GM18951 (cell line): ENCODE measurements around the gene MINDY3.

ENCODE experiments used
- POLR2A ChIP-seq: IDR thresholded peaks from 4 replicates; pipeline ENCODE4 v1.6.1; 2011; ENCODE audit warnings: mild to moderate bottlenecking; ENCODE audit not compliant: insufficient read length, insufficient read depth; ENCODE audit errors: extremely low read depth
- in situ Hi-C: fragments of 300-500 bp; cut with MboI; formaldehyde crosslinking; loops from one replicate; pipeline ENCODE4 v1.12.0; 2022; ENCODE audit warnings: low sequenced_read_pairs, mixed read lengths, inconsistent platforms; ENCODE audit not compliant: unreplicated experiment

Gene MINDY3

DNA sequence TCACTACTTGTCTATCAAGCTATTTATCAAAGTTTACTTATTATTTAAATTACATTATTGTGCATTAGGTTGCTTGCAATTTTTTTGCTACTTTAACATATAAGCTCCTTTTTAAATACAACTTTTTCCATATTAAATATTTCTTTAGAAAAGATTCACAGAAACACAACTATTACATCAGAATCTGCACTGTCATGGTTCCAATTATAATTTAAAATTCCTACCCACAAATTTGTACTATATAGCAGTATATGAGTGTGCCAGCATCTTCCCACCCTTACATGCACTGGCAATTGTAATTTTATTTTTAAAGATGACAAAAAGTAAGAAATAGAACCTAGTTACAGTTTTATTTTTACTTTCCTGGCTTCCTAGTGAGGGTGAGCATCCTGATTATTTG, 15.8 kb downstream of the MINDY3 start:
- no peak for TF ChIP-seq POLR2A
- in situ Hi-C loops = no loop called here

DNA sequence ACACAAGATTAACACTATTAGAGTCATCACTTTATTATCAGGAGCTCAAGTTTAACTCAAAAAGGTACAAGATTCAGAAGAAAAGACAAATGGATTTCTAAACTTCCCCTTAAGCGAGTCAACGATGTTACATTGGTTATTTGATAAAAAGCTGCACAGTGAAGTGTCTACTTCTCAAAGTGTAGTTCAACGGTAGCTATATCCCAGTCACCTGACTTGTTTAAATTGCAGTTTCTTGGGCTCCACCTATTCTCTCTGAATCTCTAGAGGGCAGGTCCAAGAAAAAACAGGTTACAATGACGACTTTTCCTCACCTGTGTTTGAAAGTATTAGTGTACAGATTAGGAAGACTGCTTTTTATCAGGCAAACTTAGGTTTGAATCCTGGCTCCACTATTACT, 16.6 kb downstream of the MINDY3 start:
- no peak for TF ChIP-seq POLR2A
- in situ Hi-C loops = no loop called here

DNA sequence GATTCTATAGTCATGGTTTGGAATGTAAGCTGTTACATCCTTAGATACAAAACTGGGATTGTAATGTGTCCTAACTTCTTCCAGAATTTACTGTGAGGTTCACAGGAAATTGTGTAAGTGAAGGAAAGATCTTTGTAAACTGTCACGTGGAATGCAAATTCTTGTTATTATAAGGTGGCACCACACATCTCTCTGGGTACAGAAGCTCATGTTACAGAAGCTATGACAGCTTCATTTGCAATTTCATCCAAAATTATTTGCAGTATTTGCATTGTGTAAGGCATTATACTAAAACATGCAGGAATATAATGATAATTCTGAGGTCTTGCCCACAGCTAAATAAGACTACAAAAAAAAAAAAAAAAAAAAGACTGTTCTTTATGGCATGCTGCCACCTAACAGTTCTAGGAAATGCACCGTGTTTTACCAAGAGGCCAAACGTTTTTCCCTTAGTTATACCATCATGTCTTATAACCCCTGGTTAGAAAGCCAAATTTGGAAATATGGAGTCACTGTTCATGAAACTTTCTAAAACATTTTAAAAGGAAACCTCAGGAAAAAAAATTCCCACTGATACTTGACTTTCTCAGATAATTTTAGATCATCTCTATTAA, 17.6 kb downstream of the MINDY3 start:
- no peak for TF ChIP-seq POLR2A
- in situ Hi-C loops = no loop called here

DNA sequence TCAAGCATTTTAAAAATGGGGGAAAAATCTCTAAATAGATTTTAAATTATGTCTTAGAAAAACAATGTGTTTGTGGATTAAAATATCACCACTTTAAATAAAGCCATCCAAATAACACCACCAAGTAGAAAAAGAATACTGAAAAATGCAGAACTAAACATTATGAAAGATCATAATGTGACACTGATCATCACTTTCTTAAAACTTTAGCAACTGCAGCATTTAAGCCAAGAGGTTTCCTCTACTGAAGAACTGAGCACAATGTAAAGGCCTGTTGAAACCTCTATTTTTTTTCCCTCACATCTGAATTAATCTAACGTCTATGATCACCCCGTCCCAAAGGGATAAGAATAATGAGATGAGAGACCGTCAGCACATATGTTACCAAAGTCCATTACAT, 18.6 kb downstream of the MINDY3 start:
- in situ Hi-C loops = no loop called here

DNA sequence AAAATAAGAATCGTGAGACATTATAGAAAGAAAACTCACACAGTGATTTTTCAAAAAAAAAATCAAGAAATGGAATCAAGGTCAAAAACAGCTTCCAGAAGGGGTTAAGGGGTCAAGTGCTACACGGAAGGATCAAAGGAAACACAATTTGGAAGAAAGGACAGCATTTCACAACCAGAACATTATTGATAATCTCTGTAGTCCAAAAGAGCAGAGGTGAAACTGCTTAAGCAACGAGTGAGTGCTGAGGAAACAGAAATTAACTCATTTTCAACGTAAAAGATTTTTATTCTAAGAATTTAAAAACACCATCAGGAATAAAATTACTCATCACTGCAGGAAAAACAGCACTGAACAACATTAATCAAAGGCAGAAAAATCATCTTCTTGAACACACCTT, 23.5 kb downstream of the MINDY3 start:
- in situ Hi-C loops = no loop called here

More for the DNA sequence above, 18.6 kb downstream of the MINDY3 start:
- TF ChIP-seq POLR2A = no peak

DNA sequence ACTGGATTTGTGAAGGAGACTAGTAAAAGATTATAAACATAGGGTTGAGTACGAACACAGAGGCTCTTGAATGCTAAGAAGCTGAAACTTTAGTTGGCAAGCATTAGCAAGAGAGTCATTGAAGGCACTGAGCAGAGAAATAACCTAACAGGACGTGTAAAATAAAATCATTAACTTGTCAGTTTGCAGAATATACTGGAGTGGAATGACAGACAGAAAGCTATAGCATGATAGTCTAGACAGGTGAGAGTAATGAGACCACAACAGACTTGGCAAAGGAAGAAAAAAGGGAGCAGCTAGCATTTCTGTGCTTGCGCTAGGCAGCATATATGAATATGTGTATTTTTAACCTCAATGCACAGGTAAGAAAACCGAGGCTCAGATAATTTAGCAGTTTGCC, 30.8 kb downstream of the MINDY3 start:
- no peak for TF ChIP-seq POLR2A
- in situ Hi-C loops = no loop called here

More for the DNA sequence above, 23.5 kb downstream of the MINDY3 start:
- no peak for TF ChIP-seq POLR2A

DNA sequence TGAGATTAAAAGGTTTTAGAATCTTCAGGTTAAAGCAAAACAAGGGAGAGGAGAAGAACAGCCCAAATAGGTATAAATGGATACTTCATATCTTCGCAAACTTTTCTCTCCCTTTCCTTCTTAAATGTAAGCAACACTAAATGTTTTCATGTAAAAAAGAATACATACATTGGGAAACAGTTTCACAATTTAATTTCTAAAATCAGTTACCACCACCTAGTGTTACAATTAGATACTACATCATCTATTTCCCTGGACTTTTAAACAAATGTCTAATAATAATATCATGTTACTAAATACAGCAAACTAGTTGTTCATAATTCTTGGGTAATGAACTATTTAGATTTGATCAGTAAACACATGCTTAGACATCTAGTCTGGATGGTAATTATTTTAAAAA, 35.8 kb downstream of the MINDY3 start:
- in situ Hi-C loops = no loop called here
- no peak for TF ChIP-seq POLR2A

DNA sequence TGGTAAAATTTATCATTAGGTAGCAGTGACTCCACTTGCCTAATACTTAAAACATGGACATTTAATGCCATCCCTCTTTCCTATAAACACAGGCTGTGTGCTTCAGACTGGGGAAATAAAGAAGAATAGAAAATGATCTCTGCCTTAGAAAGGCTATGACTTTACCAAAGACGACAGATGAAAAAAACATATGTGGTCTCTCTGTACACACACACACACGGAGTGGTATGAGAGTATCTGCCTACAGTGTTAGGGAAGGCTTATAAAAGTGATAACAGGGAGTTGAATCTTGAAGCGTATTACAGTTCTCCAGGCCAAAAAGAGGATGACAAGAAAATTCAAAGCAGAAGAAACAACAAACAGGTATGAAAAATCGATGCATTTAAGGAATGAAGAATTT, 38.2 kb downstream of the MINDY3 start:
- in situ Hi-C loops = no loop called here
- no peak for TF ChIP-seq POLR2A

DNA sequence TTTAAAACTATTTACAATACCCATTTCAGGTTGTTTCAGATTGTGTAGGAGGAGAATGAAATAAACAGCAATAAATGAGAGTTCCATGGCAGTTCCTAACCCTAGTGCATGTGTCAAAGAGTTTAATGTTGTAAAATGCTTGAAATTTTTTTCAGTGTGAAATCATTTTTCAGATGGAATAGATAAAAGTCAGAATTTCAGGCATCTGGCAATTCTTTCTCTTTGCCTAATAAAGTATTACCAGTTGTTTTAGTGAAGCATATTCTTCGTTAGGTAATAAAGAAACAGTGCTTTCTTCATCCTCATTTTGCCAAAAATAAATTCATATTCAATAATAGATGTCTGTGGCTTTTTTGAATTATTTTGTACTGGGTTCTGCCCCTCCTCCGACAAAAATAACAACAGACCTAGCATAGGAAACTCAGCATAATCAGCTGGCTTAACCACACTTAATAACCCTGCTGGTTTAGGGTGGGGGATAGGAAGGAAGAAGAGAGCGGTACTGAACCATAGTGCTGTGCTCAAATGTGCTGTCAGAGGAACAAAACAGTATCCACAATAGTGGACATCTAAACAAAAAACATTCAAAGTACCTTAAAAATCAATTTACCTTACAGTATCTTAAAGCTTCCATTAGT, 39.1 kb downstream of the MINDY3 start:
- in situ Hi-C loops = no loop called here
- TF ChIP-seq POLR2A = no peak

DNA sequence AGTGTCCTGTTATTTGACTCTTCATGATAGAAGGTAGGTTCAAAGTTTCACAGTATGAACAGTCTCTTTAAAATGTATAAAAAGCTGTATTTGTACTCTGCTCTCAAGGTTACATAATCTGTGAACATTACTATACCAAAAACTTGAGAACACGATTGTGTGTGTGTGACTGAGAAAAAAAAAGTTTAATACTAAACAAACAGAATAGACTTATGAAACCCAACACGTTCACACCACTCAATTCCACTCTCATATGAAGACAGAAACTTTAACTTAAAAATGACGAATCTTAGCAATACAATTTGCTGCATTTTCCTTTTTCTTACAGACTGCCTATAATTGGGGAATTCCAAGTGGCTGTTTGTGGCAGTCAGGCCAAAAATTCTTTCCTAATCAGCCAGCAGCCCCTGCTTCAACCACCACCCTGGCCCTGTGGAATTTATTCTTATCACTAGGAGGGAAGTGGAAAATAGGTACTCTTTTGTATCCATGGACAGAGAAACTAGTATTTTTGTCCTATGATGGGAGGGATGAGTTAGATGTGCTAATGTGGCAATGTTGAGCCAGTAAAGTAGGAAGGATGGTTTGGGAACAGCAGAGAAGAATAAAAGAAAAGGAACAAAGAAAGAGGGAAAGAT, 42.8 kb downstream of the MINDY3 start:
- TF ChIP-seq POLR2A = no peak
- in situ Hi-C loops = no loop called here

DNA sequence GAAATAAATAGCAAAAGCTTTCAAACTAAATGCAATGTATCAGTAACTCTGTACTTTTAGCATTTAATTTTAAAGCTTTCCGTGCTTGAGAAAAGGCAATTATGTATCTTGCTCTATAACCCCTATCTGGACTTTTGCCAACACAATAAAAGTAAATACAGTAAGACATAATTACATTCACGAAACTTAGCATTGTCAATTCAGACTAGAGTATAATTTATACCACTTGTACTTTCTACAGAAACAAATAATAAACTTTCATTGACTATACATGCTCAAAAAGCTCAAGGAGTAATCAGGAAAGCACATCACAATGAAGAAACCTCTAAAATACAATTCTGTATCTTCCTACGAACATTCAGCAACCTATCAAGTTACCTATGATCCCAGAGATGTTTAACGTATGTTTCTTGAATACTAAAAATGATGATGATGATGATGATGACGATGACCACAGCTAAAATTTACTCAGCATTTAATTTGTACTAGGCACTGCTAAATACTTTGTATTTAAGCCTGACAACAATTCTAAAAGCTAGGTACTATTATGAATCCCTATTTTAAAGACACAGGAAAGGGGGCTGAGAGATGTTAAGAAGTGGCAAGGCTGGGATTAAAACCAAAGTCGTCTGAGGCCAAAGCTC, 44.9 kb downstream of the MINDY3 start:
- in situ Hi-C loops = no loop called here
- TF ChIP-seq POLR2A = no peak

DNA sequence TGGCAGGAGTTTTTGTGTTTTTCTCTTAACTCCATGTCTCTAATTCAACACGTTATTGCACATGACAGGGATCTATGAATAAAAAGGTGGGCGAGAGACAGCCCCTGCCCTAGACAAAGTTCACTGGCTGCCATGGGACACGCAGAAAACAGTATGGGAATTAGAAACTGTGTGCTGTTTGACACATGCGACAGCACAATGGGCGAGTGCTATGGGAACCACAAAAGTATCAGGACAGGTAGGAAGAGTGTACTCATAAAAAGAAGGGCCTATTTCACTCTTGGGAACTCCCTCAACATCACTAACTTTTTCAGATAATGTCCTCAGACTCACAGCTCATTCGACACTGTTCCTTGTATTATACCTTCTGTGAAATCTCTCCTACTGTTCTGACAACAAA, 45.7 kb downstream of the MINDY3 start:
- in situ Hi-C loops = no loop called here
- TF ChIP-seq POLR2A = no peak

DNA sequence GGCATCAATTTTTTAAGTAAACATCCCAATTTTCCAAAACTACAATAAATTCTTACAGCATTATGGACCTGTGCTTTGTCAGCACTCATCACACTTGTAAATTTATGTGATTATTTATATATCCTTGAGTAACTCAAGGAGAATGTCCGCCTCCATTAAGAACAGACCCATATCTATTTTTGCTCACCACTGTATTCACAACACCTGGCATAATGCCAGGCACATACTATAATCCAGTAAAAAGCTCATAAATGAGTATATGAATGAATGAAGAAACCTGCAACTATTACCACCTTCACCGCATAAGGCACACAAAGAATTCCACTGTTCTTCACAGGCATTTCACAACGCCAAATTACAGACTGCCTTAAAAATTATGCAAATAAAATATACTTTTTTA, 46.9 kb downstream of the MINDY3 start:
- TF ChIP-seq POLR2A = no peak
- in situ Hi-C loops = no loop called here

DNA sequence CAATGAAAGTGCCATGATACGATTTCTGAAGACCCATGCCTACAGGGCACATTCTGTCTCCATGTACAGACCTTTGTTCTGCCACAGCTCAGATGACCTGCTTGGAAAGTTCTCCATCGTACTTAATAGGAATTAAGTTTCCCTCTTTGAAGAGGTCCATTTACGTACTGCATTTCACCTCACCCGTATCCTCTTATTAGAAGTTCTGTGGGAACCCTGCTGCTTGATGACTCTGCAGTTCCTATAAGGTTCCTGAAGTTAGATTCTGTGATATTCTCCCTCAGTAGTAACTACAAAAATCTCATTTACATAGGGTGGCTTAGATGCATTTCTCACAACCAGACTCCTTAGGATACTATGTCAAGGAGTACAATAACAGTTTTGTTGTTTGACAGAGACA, 50.9 kb downstream of the MINDY3 start:
- no peak for TF ChIP-seq POLR2A
- in situ Hi-C loops = no loop called here

DNA sequence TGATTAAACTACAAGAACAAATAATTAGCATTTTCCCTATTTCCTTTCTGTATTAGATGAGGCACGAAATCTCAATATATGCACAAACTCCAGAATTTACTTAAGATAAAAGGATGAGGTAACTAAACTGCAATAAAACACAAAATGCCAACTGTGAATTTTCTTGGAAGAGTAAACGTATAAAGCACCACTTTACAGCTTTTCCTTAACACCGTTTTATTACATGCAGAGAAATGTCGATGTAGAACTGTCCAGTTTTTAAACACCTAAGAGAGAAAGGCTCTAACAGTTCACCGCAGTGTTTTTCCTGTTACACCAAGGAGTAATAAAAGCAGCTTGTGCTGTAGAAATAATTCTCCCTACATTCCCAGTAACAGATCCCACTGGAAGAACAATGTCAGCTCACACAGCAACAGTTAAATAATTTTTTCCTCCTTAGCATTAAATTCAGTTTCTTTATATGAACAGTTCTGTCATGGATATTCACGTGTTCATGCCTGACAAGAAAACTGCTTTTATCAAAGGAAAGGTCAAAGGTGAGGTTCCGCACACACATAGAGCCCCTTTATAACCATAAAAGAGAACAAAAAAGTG, 52.0 kb downstream of the MINDY3 start:
- no peak for TF ChIP-seq POLR2A
- in situ Hi-C loops = no loop called here
